Hypothalamus (tissue), 51 donors: ENCODE data around the gene P3H2.
"Not testable (repeated sequence)": the region's sequence is repeated elsewhere in the genome, so short reads cannot be mapped to it uniquely, and the experiment has no call there.

Experiments used
- DNase-seq, 51 donors: peaks; one replicate each; lab custom pipeline; 2025; lab: John Stamatoyannopoulos, UW

The P3H2 gene

GRCh38 chr3:190089711-190090110, 31.0 kb downstream of the P3H2 start:
- no peak for DNase-seq

GRCh38 chr3:190088890-190089289, 31.8 kb downstream of the P3H2 start:
- no peak for DNase-seq

- DNase-seq: no peak
These were observed 34.5 kb downstream of the P3H2 start for GRCh38 chr3:190086191-190086590.

GRCh38 chr3:190084983-190085382, 35.7 kb downstream of the P3H2 start:
- DNase-seq: no peak

GRCh38 chr3:190083635-190084034, 37.1 kb downstream of the P3H2 start:
- no peak for DNase-seq

- DNase-seq: peak in 10 of 51 donors; percentile 10 to 32 (median 16)
These were observed 39.3 kb downstream of the P3H2 start for GRCh38 chr3:190081389-190081788.

GRCh38 chr3:190079173-190079572, 41.5 kb downstream of the P3H2 start:
- DNase-seq: not testable (repeated sequence)

- DNase-seq: no peak
These were observed 43.2 kb downstream of the P3H2 start for GRCh38 chr3:190077395-190078045.

GRCh38 chr3:190076601-190077394, 43.9 kb downstream of the P3H2 start:
- peak in 4 of 51 donors; percentile 10 to 35 (median 13) for DNase-seq

GRCh38 chr3:190076136-190076535, 44.6 kb downstream of the P3H2 start:
- no peak for DNase-seq

- no peak for DNase-seq
These were observed 45.9 kb downstream of the P3H2 start for GRCh38 chr3:190074817-190075216.

- DNase-seq: no peak
These were observed 47.3 kb downstream of the P3H2 start for GRCh38 chr3:190073264-190074008.

- no peak for DNase-seq
These were observed 47.8 kb downstream of the P3H2 start for GRCh38 chr3:190072856-190073255.

- not testable (repeated sequence) for DNase-seq
These were observed 48.8 kb downstream of the P3H2 start for GRCh38 chr3:190071921-190072320.

- no peak for DNase-seq
These were observed 49.9 kb downstream of the P3H2 start for GRCh38 chr3:190070622-190071347.

GRCh38 chr3:190065204-190065603, 55.5 kb downstream of the P3H2 start:
- no peak for DNase-seq

GRCh38 chr3:190064659-190065058, 56.0 kb downstream of the P3H2 start:
- no peak for DNase-seq

GRCh38 chr3:190064112-190064511, 56.6 kb downstream of the P3H2 start:
- DNase-seq: no peak

GRCh38 chr3:190063490-190063889, 57.2 kb downstream of the P3H2 start:
- DNase-seq: no peak

- no peak for DNase-seq
These were observed 60.4 kb downstream of the P3H2 start for GRCh38 chr3:190060192-190060775.

- no peak for DNase-seq
These were observed 61.5 kb downstream of the P3H2 start for GRCh38 chr3:190059242-190059590.
